ENCODE data around the gene SLC8A3.

DNA sequence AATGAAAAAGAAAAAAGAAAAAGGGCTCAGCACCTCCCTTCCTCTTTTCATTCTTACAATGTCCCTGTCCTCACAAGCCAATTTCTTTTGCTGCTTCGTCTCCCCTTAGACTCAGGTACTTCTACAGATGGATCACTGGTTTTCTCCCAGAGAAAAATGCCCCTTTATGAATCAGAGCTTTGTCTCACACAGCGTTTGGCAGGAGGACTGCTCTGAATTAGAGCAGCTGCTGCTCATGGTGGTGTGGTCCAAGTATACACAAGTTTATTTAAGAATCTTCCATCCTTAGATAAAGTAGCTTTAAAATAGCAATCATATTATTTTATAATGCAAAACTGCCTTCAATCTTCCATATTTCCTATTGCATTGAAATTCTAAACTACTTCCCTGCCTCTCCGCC, 80.3 kb downstream of the SLC8A3 start:
- TF ChIP-seq, protein P1, sequence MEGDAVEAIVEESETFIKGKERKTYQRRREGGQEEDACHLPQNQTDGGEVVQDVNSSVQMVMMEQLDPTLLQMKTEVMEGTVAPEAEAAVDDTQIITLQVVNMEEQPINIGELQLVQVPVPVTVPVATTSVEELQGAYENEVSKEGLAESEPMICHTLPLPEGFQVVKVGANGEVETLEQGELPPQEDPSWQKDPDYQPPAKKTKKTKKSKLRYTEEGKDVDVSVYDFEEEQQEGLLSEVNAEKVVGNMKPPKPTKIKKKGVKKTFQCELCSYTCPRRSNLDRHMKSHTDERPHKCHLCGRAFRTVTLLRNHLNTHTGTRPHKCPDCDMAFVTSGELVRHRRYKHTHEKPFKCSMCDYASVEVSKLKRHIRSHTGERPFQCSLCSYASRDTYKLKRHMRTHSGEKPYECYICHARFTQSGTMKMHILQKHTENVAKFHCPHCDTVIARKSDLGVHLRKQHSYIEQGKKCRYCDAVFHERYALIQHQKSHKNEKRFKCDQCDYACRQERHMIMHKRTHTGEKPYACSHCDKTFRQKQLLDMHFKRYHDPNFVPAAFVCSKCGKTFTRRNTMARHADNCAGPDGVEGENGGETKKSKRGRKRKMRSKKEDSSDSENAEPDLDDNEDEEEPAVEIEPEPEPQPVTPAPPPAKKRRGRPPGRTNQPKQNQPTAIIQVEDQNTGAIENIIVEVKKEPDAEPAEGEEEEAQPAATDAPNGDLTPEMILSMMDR (IDR thresholded peaks at IDR 0.05; ENCODE audit: insufficient read depth, low read length): no peak
- TF ChIP-seq POLR2AphosphoS5 (IDR thresholded peaks at IDR 0.05; ENCODE audit: low read depth): no peak
- TF ChIP-seq, protein P2, sequence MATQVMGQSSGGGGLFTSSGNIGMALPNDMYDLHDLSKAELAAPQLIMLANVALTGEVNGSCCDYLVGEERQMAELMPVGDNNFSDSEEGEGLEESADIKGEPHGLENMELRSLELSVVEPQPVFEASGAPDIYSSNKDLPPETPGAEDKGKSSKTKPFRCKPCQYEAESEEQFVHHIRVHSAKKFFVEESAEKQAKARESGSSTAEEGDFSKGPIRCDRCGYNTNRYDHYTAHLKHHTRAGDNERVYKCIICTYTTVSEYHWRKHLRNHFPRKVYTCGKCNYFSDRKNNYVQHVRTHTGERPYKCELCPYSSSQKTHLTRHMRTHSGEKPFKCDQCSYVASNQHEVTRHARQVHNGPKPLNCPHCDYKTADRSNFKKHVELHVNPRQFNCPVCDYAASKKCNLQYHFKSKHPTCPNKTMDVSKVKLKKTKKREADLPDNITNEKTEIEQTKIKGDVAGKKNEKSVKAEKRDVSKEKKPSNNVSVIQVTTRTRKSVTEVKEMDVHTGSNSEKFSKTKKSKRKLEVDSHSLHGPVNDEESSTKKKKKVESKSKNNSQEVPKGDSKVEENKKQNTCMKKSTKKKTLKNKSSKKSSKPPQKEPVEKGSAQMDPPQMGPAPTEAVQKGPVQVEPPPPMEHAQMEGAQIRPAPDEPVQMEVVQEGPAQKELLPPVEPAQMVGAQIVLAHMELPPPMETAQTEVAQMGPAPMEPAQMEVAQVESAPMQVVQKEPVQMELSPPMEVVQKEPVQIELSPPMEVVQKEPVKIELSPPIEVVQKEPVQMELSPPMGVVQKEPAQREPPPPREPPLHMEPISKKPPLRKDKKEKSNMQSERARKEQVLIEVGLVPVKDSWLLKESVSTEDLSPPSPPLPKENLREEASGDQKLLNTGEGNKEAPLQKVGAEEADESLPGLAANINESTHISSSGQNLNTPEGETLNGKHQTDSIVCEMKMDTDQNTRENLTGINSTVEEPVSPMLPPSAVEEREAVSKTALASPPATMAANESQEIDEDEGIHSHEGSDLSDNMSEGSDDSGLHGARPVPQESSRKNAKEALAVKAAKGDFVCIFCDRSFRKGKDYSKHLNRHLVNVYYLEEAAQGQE (IDR thresholded peaks at IDR 0.05; ENCODE audit: insufficient replicate concordance, low read depth): no peak

All from HL-60 (cell line).